ENCODE results near the gene CACNB1.

CACNB1 gene

GRCh38 chr17:39166437-39167335 lies 30.8 kb downstream of the CACNB1 start:
- ATAC-seq (no peak), DNase-seq (no peak)
- Mint-ChIP-seq H3K9me3 (no peaks in the 10 kb centered on the region), H3K4me1 (peaks cover 19% of the 10 kb centered on the region), H3K27me3 (peaks cover 30% of the 10 kb centered on the region), H3K4me3 (no peak overlapping the region), H3K36me3 (ENCODE audit: low read depth) (peaks cover 2% of the 10 kb centered on the region), H3K27ac (no peak overlapping the region)

- peaks cover 2% of the 10 kb centered on the region for H3K36me3 Mint-ChIP-seq (ENCODE audit: low read depth)
- H3K4me1 Mint-ChIP-seq = peaks cover 19% of the 10 kb centered on the region
- peak within 1 kb of the TSS; percentile 90 for H3K4me3 Mint-ChIP-seq
- DNase-seq (no peak), ATAC-seq (no peak)
- H3K27ac Mint-ChIP-seq = no peak within 1 kb of the TSS
- peaks cover 30% of the 10 kb centered on the region for H3K27me3 Mint-ChIP-seq
- no peaks in the 10 kb centered on the region for H3K9me3 Mint-ChIP-seq
Measured at GRCh38 chr17:39165841-39166349, 31.6 kb downstream of the CACNB1 start, which contains the start of gene ARL5C. Gene ARL5C (minus strand): TSS chr17:39166161. CDS start chr17:39165760, 401 bp downstream.

- Mint-ChIP-seq H3K27me3 (peaks cover 30% of the 10 kb centered on the region), H3K4me3 (peak overlapping the region; percentile 90), H3K36me3 (ENCODE audit: low read depth) (peaks cover 2% of the 10 kb centered on the region), H3K4me1 (peaks cover 19% of the 10 kb centered on the region), H3K27ac (no peak overlapping the region), H3K9me3 (no peaks in the 10 kb centered on the region)
- DNase-seq (no peak), ATAC-seq (peak; percentile 2)
Measured at GRCh38 chr17:39165178-39165840, 32.2 kb downstream of the CACNB1 start.

DNA sequence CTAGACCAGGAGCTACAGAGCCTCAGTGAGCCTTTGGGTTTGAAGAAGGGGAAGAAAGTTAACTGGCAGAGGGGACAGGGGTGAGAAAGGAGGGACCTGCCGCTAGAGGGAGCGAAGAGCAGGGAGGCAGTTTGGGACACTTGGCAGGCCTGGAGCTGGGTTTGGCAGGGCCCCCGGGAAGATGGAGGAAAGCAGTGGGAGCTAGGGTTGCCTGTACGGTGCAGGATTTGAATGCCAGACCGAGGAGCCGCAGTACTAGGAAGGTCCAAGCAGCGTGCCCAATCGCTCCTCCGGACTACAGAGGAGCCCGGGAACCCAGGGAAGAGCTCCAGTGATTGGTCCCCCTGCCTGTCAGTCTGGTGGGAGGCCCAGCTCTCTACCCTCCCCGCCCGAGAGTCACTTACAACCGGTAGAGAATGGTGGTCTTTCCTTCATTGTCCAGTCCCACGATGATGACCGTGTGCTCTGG lies 32.8 kb downstream of the CACNB1 start:
- H3K4me1 Mint-ChIP-seq = peaks cover 19% of the 10 kb centered on the region
- H3K9me3 Mint-ChIP-seq = no peaks in the 10 kb centered on the region
- peaks cover 30% of the 10 kb centered on the region for H3K27me3 Mint-ChIP-seq
- H3K36me3 Mint-ChIP-seq (ENCODE audit: low read depth) = peaks cover 2% of the 10 kb centered on the region
- peak; percentile 98 for ATAC-seq
- no peak overlapping the region for H3K27ac Mint-ChIP-seq
- peak; percentile 86 for DNase-seq
- H3K4me3 Mint-ChIP-seq = peak overlapping the region; percentile 90

- DNase-seq (no peak), ATAC-seq (no peak)
- Mint-ChIP-seq H3K36me3 (ENCODE audit: low read depth) (no peaks in the 10 kb centered on the region), H3K27me3 (peaks cover 23% of the 10 kb centered on the region), H3K9me3 (no peaks in the 10 kb centered on the region), H3K4me3 (no peak overlapping the region), H3K27ac (no peak overlapping the region), H3K4me1 (peaks cover 11% of the 10 kb centered on the region)
Measured at GRCh38 chr17:39161962-39162361, 35.5 kb downstream of the CACNB1 start.

GRCh38 chr17:39158623-39159022 lies 38.8 kb downstream of the CACNB1 start:
- DNase-seq (no peak), ATAC-seq (no peak)
- Mint-ChIP-seq H3K27me3 (peaks cover 11% of the 10 kb centered on the region), H3K4me3 (no peak overlapping the region), H3K27ac (no peak overlapping the region), H3K9me3 (no peaks in the 10 kb centered on the region), H3K4me1 (peaks cover 12% of the 10 kb centered on the region), H3K36me3 (ENCODE audit: low read depth) (peaks cover 7% of the 10 kb centered on the region)

DNA sequence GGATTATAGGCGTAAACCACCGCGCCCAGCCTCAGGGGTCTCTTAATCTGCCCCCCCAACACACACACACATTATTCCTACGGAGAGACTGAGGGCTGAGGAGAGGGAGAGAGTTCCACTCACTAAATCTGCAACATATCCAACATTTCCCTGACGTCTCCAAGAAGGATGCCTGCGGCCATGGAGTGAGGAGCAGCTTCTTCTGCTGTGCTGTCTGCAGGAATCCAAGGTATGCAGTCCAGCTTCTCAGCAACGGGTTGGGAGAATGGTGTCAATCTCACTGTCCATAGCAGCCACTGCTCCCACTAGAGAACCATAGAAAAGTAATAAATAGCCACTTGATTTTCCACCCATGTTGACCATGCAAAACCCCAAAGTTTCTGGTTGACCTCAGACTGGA lies 41.0 kb downstream of the CACNB1 start:
- Mint-ChIP-seq H3K4me3 (no peak overlapping the region), H3K36me3 (ENCODE audit: low read depth) (peaks cover 10% of the 10 kb centered on the region), H3K9me3 (no peaks in the 10 kb centered on the region), H3K27me3 (peaks cover 12% of the 10 kb centered on the region), H3K27ac (no peak overlapping the region), H3K4me1 (peaks cover 31% of the 10 kb centered on the region)
- DNase-seq = no peak
- no peak for ATAC-seq

- DNase-seq = no peak
- Mint-ChIP-seq H3K27me3 (peaks cover 14% of the 10 kb centered on the region), H3K4me1 (peaks cover 33% of the 10 kb centered on the region), H3K4me3 (no peak overlapping the region), H3K27ac (no peak overlapping the region), H3K9me3 (no peaks in the 10 kb centered on the region), H3K36me3 (ENCODE audit: low read depth) (peaks cover 10% of the 10 kb centered on the region)
- no peak for ATAC-seq
Measured at GRCh38 chr17:39155654-39156053, 41.8 kb downstream of the CACNB1 start.

DNA sequence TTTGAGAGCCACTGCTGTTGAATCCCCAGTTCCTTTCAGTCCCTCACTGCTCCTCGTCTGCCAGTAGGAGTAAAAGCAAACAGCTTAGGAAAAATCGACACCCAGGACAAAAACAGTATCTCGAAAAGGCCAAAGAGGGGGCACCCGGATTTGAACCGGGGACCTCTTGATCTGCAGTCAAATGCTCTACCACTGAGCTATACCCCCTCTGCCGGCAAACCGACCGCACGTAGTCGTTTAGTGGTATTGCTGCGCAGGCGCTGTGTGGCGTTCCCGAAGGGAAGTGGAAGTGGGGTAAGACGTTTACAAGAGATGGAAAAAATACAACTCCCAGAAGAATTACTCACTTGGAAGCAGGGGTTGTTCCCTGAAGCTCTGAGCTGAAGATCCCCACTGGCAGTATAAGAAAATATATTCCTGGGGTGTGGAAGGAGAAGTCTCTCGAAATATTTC lies 43.8 kb downstream of the CACNB1 start:
- Mint-ChIP-seq H3K9me3 (no peaks in the 10 kb centered on the region), H3K4me1 (peaks cover 37% of the 10 kb centered on the region), H3K4me3 (peak overlapping the region; percentile 99), H3K27ac (peak overlapping the region; percentile 97), H3K36me3 (ENCODE audit: low read depth) (peaks cover 10% of the 10 kb centered on the region), H3K27me3 (peaks cover 20% of the 10 kb centered on the region)
- DNase-seq (peak; percentile 94), ATAC-seq (peak; percentile 30)

DNA sequence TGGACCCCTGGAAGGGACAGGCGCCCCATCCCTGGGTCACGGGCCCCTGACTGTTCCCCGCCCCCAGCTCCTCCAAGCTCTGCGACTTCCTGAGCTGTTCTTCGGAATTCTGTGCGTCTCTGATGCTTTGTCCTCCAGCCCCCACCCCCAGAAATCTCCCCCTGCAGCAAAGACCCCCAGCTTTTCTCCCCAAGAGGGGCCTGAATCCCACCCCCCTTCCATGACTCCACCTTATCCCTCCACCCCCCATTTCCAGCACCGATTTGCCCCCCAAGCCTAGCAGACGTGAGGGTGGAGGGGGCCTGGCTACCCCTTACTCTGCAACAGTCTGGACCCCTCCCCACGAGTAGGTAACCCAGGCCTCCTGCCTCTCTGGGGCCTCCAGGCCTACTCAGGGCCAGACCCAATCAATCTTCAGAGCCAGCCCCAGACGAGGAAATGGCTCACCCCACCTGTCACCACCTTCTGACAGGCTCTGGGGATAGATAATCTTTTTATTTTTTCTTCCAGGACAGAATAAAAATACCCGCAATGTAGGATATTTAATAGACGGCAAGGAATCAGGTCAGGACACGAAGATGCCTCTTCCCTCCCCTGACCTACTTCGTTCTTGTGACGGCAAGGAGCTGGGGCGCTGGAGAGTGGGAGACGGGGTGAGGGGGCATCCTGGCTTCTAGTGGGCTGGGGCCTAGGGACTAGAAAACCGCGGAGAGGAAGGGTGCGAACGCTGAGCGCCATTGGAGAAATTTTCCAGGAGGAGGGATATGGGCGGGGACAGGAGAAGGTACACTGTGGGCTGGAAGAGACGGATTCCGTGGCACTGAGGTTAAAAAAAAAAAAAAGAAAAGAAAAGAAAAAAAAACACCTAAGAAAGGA lies 45.3 kb downstream of the CACNB1 start:
- DNase-seq (peak; percentile 26), ATAC-seq (no peak)
- Mint-ChIP-seq H3K4me3 (peak overlapping the region; percentile 99), H3K9me3 (no peaks in the 10 kb centered on the region), H3K27me3 (peaks cover 20% of the 10 kb centered on the region), H3K27ac (peak overlapping the region; percentile 97), H3K4me1 (peaks cover 37% of the 10 kb centered on the region), H3K36me3 (ENCODE audit: low read depth) (peaks cover 10% of the 10 kb centered on the region)

DNA sequence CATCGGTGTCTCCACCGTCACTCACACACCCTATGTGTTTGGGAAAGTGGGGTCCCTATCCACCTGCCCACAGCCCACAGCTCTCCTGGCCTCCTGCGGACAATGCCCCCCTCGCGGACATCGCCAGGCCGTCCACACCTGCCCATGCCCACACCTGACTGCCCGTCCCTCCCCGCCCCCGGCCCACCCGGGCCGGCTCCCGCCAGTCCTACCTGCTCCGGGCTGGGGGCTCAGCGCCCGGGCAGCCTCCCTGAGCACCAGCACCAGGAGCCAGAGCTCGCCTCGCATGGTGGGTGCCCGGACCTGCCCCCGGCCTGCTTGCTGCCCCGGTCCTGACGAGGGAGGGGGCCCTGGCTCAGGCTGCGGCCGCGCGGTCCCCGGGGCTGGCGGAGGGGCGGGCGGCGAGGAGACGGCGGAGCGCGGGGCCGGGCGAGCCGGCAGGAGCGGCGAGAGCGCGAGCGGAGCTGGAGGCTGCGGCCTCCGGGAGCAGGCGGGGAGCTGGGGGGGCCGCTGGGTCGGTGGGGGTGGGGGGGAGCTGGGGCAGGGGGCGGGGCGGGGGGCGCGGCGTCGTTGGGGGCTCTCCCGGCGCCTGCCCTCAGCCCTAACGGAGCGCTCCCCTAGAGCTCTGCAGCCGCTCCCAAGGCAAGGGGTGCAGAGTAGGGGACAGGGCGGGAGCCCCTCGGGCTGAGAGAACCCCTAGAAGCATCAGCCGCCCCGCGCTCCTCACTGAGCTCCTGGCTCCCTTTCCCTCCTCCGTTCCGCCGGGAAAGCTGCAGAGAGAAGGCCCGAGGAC lies 46.1 kb downstream of the CACNB1 start, which contains the start of gene PLXDC1:
PLXDC1 (minus strand) TSS at position 488 of the 793 bp plus-strand sequence; CDS start at position 288, 200 bp downstream.
- Mint-ChIP-seq H3K9me3 (no peaks in the 10 kb centered on the region), H3K27ac (peak within 1 kb of the TSS; percentile 97), H3K4me3 (peak within 1 kb of the TSS; percentile 99), H3K4me1 (peaks cover 37% of the 10 kb centered on the region), H3K36me3 (ENCODE audit: low read depth) (peaks cover 10% of the 10 kb centered on the region), H3K27me3 (peaks cover 20% of the 10 kb centered on the region)
- ATAC-seq (no peak), DNase-seq (no peak)

DNA sequence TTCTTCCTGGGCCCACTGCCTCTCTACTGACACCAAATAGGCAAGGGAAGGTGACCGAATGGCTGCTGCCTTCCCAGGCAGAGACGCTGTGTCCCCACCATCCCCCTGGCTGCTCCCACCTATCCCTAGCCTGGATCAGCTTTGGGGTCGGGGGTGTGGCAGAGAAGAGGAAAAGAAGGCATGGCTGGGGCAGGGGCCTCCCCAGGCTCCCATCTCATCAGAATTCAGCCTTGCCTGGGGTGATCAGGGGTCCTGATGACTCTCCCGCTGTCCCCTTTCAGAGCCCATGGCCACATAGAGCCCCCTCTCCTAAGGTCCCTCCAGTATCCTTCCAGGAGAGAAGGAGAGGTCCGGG lies 46.7 kb downstream of the CACNB1 start:
- Mint-ChIP-seq H3K36me3 (ENCODE audit: low read depth) (peaks cover 10% of the 10 kb centered on the region), H3K9me3 (no peaks in the 10 kb centered on the region), H3K27ac (no peak overlapping the region), H3K27me3 (peaks cover 20% of the 10 kb centered on the region), H3K4me1 (peaks cover 37% of the 10 kb centered on the region), H3K4me3 (peak overlapping the region; percentile 43)
- no peak for ATAC-seq
- DNase-seq = no peak

DNA sequence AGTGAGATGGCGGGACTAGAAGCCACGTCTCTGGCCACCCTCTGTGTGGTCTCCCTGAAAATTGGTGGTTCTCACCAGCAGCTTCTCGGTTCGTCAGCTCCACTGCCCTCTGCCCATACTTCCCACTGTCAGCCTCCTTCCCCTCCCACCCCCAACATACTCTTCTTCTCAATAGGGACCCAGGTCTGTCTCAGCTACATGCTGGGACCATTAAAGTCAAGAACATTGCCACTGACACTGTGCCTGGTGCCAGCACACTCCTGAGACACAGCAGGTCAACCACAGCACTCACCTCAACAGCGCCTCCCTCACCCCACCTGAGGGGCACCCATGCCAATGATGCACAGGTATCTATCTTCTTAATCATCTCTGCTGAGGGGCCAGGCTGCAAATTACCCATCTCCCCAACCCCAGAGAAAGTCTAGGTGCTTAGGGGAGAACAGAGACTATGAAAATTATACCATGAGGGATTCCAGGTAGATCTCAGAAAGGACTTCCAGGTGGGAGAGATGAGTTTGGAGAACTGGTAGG lies 47.3 kb downstream of the CACNB1 start:
- peaks cover 20% of the 10 kb centered on the region for H3K27me3 Mint-ChIP-seq
- no peak for DNase-seq
- peak overlapping the region; percentile 8 for H3K4me3 Mint-ChIP-seq

More for the DNA sequence above, 47.3 kb downstream of the CACNB1 start:
- no peak for ATAC-seq
- H3K9me3 Mint-ChIP-seq = no peaks in the 10 kb centered on the region
- H3K27ac Mint-ChIP-seq = no peak overlapping the region
- peaks cover 37% of the 10 kb centered on the region for H3K4me1 Mint-ChIP-seq
- H3K36me3 Mint-ChIP-seq (ENCODE audit: low read depth) = peaks cover 10% of the 10 kb centered on the region

All from activated naive CD8-positive, alpha-beta T cell treated with anti-CD3 and anti-CD28 coated beads, Interleukin-2, amount 50 U/mL, for 24 hours (primary cell).